ENCODE data around the gene RSL24D1.

The RSL24D1 gene
- 134 to 263 (median 187) reads per million in 4 donors for total RNA-seq

- DNase-seq = peak; percentile 92 to 98 (median 94)
Observed at GRCh38 chr15:55196458-55197361, at the start of gene RSL24D1. Gene RSL24D1, minus strand, starts transcription at chr15:55196941. Its CDS starts 51 bp downstream, at chr15:55196890.

GRCh38 chr15:55245059-55245458 is 48.3 kb upstream of the RSL24D1 start:
- DNase-seq = no peak

- DNase-seq = no peak
Observed at GRCh38 chr15:55241891-55242290, 45.1 kb upstream of the RSL24D1 start.

DNA sequence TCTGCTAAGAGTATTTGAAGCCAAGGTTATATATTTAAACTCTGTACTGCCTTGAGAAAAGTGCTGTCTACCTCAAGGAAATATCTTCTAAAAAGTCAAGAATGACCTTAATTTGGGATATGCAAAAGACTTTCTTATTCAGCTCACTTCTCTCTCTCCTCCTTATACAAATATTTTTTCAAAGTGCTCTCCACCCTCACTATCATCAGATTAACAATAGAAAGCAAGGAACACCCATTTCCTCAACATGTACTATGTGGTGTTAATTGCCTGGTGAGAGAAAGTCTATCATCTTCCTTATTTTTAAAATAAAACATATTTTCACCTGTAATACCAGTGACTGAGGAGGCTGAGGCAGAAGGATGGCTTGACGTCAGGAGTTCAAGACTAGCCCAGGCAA is 44.4 kb upstream of the RSL24D1 start:
- no peak for DNase-seq

DNA sequence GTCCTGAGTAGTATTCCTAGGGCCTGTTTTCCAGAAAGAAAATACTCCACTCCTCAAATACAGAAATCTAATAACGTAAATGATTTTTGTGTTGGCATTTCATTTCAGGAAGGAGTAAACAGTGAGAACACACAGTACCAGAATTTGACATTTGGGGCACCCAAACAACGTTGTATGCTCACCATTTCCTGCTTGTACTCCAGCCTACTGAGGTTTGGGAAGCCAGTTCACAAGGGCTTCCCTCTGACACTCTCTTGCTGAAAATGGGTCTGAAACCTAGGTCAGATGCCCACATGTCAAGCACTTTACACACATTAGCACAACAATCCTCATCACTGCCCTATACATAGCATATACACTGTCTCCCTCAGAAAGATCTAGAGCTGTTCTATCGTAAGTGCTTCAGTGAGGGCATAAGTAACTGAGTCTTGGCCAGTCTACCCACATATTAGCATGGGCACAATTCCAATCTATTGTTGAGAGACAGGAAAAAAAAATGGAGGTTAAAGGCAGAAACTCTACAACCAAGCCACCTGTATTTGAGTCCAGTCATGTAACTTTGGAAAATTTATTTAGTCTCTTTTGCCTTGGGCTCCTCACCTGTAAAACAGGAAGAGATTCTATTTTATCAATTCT is 43.5 kb upstream of the RSL24D1 start:
- DNase-seq = no peak

GRCh38 chr15:55239440-55240124 is 42.8 kb upstream of the RSL24D1 start:
- DNase-seq = no peak

DNA sequence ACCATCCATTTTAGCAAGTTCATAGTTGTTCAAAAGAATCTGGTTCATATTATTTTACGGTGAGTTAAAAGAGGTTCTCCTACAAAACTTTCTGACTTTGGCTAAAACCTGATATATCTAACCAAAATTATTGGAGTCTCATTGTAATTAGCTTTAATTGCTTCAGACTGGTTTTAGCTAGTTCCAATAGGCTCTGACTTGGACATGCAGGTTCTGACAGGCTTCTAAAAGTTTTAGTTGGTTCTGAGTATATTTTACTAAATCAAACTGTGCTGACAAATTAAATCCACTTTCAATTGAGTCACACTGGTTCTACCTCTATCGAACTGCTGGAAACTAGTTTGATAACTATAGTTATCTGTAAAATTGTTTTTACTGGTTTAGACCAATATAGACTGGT is 42.1 kb upstream of the RSL24D1 start:
- DNase-seq = no peak

- peak in 1 of 5 donors; percentile 71 for DNase-seq
Observed at GRCh38 chr15:55237219-55238130, 40.7 kb upstream of the RSL24D1 start.

GRCh38 chr15:55235546-55236036 is 38.9 kb upstream of the RSL24D1 start:
- no peak for DNase-seq

GRCh38 chr15:55234800-55235104 is 38.0 kb upstream of the RSL24D1 start:
- no peak for DNase-seq

DNA sequence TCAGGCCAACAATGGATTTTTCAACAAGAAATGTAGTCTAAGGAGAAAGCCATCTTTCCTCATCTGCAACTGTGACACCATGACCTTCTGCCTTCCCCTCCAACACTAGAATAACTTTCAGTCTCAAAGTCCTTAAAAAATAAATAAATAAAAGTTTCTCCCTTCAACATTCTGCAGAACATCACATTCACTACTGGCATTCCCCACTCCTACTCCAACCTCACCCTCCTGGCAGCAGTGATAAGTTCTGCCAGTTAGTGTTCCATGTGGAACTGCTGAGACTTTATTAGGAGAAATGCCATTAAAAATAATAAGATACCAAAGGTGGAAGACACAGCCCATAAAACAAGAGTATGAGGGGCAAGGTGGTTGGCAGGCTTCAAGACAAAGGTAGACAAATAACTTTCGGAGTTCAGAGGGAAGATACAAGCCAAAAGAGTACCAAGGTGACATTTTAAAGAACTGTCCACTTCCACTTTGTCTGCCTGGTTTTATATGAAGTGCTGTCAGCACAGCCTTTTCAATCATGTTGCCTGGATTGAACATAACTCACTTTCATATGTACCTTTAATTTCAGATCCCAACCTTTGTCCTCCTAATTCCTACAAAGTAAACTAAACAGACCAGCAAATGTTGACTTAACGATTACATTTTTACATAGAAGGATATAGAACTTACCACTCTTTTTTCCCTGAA is 37.5 kb upstream of the RSL24D1 start:
- no peak for DNase-seq

GRCh38 chr15:55231455-55231854 is 34.7 kb upstream of the RSL24D1 start:
- no peak for DNase-seq

DNA sequence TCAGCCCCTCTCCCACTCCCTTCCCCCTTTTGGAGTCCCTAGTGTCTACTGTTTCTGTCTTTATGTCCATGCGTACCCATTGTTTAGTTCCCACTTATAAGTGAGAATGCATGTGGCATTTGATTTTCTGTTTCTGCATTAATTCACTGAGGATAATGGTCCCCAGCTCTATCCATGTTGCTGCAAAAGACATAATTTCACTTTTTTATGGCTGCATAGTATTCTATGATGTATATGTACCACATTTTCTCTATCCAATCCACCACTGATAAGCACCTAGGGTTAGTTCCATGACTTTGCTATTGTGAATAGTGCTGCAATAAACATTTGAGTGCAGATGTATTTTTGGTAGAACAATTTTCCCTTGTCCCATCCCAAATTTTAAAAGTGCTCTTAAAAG is 34.2 kb upstream of the RSL24D1 start:
- no peak for DNase-seq

GRCh38 chr15:55230051-55230670 is 33.4 kb upstream of the RSL24D1 start:
- DNase-seq = no peak

DNA sequence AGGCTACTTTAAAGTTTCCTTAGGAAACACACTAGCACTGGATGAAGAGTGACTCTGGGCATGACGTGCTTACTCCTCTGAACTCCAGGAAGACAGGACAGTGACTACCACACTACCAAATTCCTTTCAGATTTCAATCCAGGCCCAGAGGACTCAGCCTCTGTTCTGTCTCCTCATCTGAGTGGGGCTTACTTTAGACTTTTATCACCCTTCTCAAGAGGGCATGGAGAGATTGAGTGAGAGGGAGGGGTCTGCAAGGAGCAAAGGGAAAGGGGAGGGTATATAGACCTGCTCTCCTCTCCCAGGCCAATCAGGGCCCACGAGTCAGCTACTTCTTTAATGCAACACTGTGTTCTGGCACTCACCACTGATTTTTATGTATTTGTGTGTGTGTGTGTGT is 29.4 kb upstream of the RSL24D1 start:
- no peak for DNase-seq

DNA sequence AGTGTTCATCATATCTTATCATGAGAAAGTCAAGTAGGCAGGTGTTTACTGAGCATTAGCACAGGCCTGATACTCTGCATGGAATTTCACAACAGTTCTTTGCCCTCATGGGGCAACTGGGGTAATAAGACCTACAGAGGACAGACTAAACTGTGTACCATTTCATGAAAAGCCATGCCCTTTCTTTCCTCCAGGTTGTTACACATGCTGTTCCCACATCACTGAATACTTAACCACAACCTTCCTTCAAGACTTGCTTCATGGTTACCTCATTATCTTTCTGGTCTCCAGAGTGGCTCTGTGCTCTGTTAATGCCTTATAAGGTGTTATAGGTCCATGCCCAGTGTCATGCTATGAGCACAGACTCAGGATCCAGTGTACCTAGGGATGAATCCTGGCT is 28.2 kb upstream of the RSL24D1 start:
- peak in 1 of 5 donors; percentile 48 for DNase-seq

GRCh38 chr15:55222588-55222987 is 25.8 kb upstream of the RSL24D1 start:
- DNase-seq = peak in 1 of 5 donors; percentile 62

DNA sequence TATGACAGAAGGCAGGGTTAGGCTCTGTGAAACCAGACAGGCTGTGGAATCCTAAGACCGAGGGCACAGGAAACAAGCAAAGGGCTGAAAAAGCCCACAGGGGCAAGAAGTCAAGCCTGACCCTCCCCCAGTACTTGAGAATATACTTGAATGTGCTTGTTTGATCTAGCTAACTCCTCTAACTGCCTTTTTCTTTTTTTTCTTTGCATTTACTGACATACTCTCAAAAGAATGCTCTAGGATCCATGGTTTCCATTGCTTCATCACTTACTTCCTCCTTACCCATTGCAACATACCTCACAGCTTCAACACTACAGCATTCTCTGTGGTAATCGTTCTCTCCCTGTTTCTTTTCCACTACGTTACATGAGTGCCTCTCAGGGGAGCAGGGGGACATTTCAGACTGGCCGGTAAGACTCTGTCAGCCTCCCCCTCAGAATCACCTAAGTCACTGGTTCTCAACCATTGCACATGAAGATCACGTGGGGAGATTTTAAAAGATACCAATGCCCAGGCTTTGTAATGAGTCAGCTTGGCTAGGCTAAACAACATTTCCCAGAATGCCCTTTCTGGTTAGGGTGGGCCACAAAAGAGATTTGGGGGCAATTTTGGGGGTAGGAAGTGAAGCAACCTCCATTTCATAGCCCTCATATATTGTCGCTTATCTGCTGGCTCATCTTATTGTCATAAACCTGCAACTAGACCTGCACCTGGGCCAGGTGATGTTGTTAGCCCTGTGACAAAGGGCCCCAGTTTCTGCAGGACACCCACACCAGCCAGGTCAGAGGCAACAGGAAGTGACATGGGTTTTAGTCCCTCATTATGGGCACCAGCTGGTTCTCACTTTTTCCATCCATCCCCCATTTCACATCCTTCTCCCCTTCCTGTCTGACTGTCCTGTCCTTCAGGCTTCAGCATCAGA is 24.6 kb upstream of the RSL24D1 start:
- peak in 1 of 5 donors; percentile 70 for DNase-seq

- DNase-seq = no peak
Observed at GRCh38 chr15:55220606-55221005, 23.9 kb upstream of the RSL24D1 start.

GRCh38 chr15:55218056-55218455 is 21.3 kb upstream of the RSL24D1 start:
- DNase-seq = peak in 1 of 5 donors; percentile 68
